Esophagus muscularis mucosa (tissue), 4 donors: ENCODE data around the gene RNF135. TPM values are rescaled to one million over a fixed set of nuclear protein-coding genes. Genes with fewer than 3 reads are reported as not detected.

ENCODE experiments used
- DNase-seq: peaks from one replicate; pipeline ENCODE4 v3.0.0-alpha.2; 2017; ENCODE audit errors: extremely low spot score
- H3K27ac ChIP-seq, 4 donors: fragments of 200-600 bp; sonication (generic); replicated peaks in 1 of 4; 1 replicate in 3 of 4; 2 replicates in 1 of 4; pipeline ENCODE4 v1.5.1; 2016 to 2019; ENCODE audit warnings: mild to moderate bottlenecking in 1 of 4
- H3K27me3 ChIP-seq, 4 donors: fragments of 200-600 bp; sonication (generic); one replicate each; pipeline versions ENCODE4 v1.5.1 to v1.6.0; 2016 to 2019
- H3K36me3 ChIP-seq, 4 donors: fragments of 200-600 bp; sonication (generic); one replicate each; pipeline ENCODE4 v1.5.1; 2016 to 2019
- H3K4me1 ChIP-seq, 4 donors: fragments of 200-600 bp; sonication (generic); one replicate each; pipeline ENCODE4 v1.5.1; 2016 to 2019
- H3K4me3 ChIP-seq, 4 donors: fragments of 200-600 bp; sonication (generic); 1 replicate in 2 of 4; 2 replicates in 2 of 4; pipeline ENCODE4 v1.5.1; 2016 to 2019; ENCODE audit warnings: mild to moderate bottlenecking in 4 of 4, moderate library complexity in 1 of 4
- H3K9me3 ChIP-seq, 4 donors: fragments of 200-600 bp; sonication (generic); 1 replicate in 3 of 4; 2 replicates in 1 of 4; pipeline ENCODE4 v1.5.1; 2016 to 2019
- EP300 ChIP-seq: sonication (generic); formaldehyde crosslinking; IDR thresholded peaks from one replicate; pipeline ENCODE4 v1.6.1; 2017; ENCODE audit warnings: antibody characterized with exemption
- POLR2A ChIP-seq: fragments of 450-650 bp; IDR thresholded peaks from one replicate; pipeline ENCODE4 v1.6.1; 2017; ENCODE audit warnings: antibody characterized with exemption, moderate library complexity, mild to moderate bottlenecking, low read depth
- POLR2AphosphoS5 ChIP-seq, 2 donors: sonication (generic); formaldehyde crosslinking; IDR thresholded peaks; one replicate each; pipeline ENCODE4 v1.6.1; 2017; ENCODE audit warnings: antibody characterized with exemption in 2 of 2
- WGBS: methylation state at CpG from one replicate; pipeline ENCODE4 v1.1.5; 2018; 5-methylcytosine and 5-hydroxymethylcytosine counted together
- intact Hi-C: fragments of 100-400 bp; cut with DNase I; formaldehyde crosslinking; loops from one replicate; pipeline ENCODE4 v1.15.1; 2023
- total RNA-seq, 4 donors: library from RNA; depleted of rRNA; stranded (reverse); fragments of >200 nt; gene quantifications; one replicate each; pipeline versions ENCODE4 v1.1.0 to v1.2.1, GENCODE V29; 2016
- TF ChIP-seq, protein P1 (sequence below), 3 experiments: fragments of 200-600 bp in 2 of 3; fragments of 450-650 bp in 1 of 3; sonication (generic) in 2 of 3; IDR thresholded peaks; one replicate each; pipeline ENCODE4 v1.5.1; 2017 to 2019; ENCODE audit warnings: antibody characterized with exemption in 3 of 3, mild to moderate bottlenecking in 2 of 3, moderate library complexity in 1 of 3

RNF135 gene
- total RNA-seq, 4 donors from 2014 or later: 20.0 to 28.1 (median 22.9) TPM

- TF ChIP-seq POLR2AphosphoS5 (IDR thresholded peaks at IDR 0.05): no peak
- TF ChIP-seq, protein P1, sequence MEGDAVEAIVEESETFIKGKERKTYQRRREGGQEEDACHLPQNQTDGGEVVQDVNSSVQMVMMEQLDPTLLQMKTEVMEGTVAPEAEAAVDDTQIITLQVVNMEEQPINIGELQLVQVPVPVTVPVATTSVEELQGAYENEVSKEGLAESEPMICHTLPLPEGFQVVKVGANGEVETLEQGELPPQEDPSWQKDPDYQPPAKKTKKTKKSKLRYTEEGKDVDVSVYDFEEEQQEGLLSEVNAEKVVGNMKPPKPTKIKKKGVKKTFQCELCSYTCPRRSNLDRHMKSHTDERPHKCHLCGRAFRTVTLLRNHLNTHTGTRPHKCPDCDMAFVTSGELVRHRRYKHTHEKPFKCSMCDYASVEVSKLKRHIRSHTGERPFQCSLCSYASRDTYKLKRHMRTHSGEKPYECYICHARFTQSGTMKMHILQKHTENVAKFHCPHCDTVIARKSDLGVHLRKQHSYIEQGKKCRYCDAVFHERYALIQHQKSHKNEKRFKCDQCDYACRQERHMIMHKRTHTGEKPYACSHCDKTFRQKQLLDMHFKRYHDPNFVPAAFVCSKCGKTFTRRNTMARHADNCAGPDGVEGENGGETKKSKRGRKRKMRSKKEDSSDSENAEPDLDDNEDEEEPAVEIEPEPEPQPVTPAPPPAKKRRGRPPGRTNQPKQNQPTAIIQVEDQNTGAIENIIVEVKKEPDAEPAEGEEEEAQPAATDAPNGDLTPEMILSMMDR (IDR thresholded peaks at IDR 0.05): no peak
- no peak for TF ChIP-seq POLR2A
- no peak for TF ChIP-seq EP300
- H3K27ac ChIP-seq: no peak overlapping the region
- no peak for DNase-seq
- H3K9me3 ChIP-seq: no peaks in the 10 kb centered on the region
- no peaks in the 10 kb centered on the region for H3K27me3 ChIP-seq
- peaks cover 0 to 11% (median 7%) of the 10 kb centered on the region in 4 donors for H3K4me1 ChIP-seq
- WGBS: 98% methylated on average over 5 of the region's 5 CpGs
- H3K36me3 ChIP-seq: no peaks in the 10 kb centered on the region
- H3K4me3 ChIP-seq: no peak overlapping the region
- intact Hi-C loops: no loop called here
Observed at GRCh38 chr17:30947796-30948195, 23.0 kb upstream of the RNF135 start.

DNA sequence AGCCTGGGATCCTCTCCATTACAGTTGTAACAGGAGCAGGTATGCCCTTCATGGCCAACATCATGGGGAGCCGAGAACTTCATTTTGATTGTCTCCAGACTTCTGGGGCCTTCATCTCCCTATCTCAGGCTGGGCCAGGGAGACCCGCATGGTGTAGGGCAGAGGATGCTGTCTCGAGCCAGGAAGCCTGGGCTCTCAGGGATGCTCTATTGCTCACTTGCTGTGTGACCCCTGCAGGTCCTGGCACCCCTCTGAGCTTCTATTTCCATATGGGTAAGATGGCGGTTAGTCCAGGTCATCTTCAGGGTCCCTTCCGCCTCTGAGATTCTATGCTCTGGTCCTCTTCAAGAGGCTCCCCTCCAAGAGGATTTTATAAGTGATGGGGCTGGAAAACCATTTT lies 20.6 kb upstream of the RNF135 start:
- Histone ChIP-seq H3K4me1 (peaks cover 0 to 11% (median 7%) of the 10 kb centered on the region in 4 donors), H3K27me3 (no peaks in the 10 kb centered on the region), H3K27ac (peak overlapping the region in 3 of 4 donors; percentile 6 to 33 (median 19)), H3K9me3 (no peaks in the 10 kb centered on the region), H3K36me3 (no peaks in the 10 kb centered on the region), H3K4me3 (no peak overlapping the region)
- no peak for TF ChIP-seq EP300
- no peak for TF ChIP-seq POLR2A
- TF ChIP-seq, protein P1 (IDR thresholded peaks at IDR 0.05): no peak
- TF ChIP-seq POLR2AphosphoS5 (IDR thresholded peaks at IDR 0.05): no peak
- intact Hi-C loops: no loop called here
- WGBS: 96% methylated on average over 5 of the region's 5 CpGs
- no peak for DNase-seq

DNA sequence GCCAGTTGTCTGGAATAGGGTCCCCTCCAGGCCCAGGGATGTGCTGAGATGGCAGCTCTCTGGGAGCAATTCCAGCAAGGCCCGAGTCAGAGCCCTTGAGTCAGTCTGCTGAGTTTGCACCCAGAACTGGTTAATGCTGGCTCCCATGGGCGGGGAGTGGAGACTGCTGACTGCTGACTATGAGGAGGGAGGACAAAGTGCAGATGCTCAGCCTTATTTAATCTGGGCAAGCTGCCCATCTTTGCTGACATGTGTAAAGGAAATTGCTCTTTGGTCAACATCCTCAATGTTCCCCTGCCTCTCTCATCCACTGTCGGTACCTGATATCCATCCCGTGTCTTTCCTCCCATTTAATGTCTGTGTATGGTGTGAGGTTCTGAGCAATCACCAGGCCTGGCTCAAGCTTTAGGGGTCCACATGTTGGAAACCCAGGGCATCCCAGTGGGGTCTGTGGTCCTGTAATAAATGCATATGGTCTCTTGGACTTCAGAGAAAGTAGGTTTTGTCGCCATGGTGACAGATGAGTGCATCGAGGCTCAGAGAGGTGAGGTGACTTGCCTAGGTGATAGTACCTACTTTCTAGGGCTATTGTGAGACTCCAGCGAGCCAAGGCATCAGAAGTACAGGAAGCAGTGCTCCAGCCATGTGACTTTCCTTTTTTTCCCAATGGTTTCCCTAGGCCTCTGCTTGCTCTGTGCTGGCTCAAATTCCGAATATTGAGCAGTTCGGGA lies 20.0 kb upstream of the RNF135 start:
- Histone ChIP-seq H3K27me3 (no peaks in the 10 kb centered on the region), H3K36me3 (no peaks in the 10 kb centered on the region), H3K9me3 (no peaks in the 10 kb centered on the region), H3K27ac (peak overlapping the region in 2 of 4 donors; percentile 19 to 33), H3K4me3 (no peak overlapping the region), H3K4me1 (peaks cover 0 to 17% (median 7%) of the 10 kb centered on the region in 4 donors)
- intact Hi-C loops: no loop called here
- 55% methylated on average over 9 of the region's 9 CpGs for WGBS
- TF ChIP-seq POLR2A (no peak), POLR2AphosphoS5 (IDR thresholded peaks at IDR 0.05) (peak; percentile 34 to 36), EP300 (no peak)
- TF ChIP-seq, protein P1 (IDR thresholded peaks at IDR 0.05): no peak
- DNase-seq: no peak

DNA sequence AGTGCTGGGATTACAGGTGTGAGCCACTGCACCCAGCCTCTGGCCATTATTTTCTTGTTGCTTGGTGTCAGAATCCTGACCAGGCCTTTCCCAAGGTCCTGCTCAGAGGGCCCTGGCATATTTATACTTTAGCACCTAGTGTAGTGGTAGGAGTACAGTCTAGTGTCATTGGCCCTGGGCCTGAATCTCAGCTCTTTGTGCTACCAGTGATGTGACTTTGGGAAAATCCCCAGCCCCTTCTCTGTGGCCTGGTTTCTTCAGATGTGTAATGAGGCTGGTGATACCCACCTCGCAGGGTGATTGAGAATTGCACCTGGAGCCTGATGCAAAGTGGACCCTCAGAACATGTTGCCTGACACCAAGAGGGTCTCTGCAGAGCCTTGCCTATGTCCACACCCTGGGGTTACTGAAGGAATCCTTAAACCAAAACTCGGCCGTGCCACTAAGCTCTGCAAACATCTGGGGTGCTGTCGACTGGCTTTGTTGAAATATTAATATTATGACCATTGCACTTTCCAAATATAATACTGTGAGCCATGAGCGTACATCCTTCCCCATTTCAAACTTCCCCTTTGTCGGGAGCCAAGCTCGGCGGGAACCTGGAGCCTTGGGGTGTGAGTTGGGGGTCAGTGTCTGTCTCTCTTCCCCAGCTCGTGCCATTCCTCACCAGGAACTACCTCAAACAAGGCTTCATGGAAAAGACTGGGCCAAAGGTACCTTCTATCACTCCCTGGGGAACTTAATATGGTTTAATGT lies 18.0 kb upstream of the RNF135 start:
- H3K9me3 ChIP-seq: no peaks in the 10 kb centered on the region
- H3K27ac ChIP-seq: peak overlapping the region in 2 of 4 donors; percentile 15 to 32
- no peak for DNase-seq

More for the DNA sequence above, 18.0 kb upstream of the RNF135 start:
- H3K4me1 ChIP-seq: peaks cover 8 to 34% (median 22%) of the 10 kb centered on the region in 4 donors
- intact Hi-C loops: no loop called here
- no peak for TF ChIP-seq EP300
- no peak for TF ChIP-seq POLR2A
- TF ChIP-seq POLR2AphosphoS5 (IDR thresholded peaks at IDR 0.05): no peak
- TF ChIP-seq, protein P1 (IDR thresholded peaks at IDR 0.05): no peak
- H3K4me3 ChIP-seq: no peak overlapping the region
- H3K27me3 ChIP-seq: no peaks in the 10 kb centered on the region
- WGBS: 83% methylated on average over 8 of the region's 9 CpGs
- no peaks in the 10 kb centered on the region for H3K36me3 ChIP-seq
